ENCODE results near the gene ORAI3.

ORAI3 gene

GRCh38 chr16:30992276-30992780 is 43.5 kb downstream of the ORAI3 start:
- DNase-seq (ENCODE audit: low spot score) = no peak

- no peak for DNase-seq (ENCODE audit: low spot score)
Observed at GRCh38 chr16:30992931-30993816, 44.3 kb downstream of the ORAI3 start.

- no peak for DNase-seq (ENCODE audit: low spot score)
Observed at GRCh38 chr16:30995927-30996323, 47.1 kb downstream of the ORAI3 start.

- no peak for DNase-seq (ENCODE audit: low spot score)
Observed at GRCh38 chr16:30996324-30996984, 47.6 kb downstream of the ORAI3 start.

GRCh38 chr16:30996985-30997724 is 48.3 kb downstream of the ORAI3 start:
- DNase-seq (ENCODE audit: low spot score) = no peak

DNA sequence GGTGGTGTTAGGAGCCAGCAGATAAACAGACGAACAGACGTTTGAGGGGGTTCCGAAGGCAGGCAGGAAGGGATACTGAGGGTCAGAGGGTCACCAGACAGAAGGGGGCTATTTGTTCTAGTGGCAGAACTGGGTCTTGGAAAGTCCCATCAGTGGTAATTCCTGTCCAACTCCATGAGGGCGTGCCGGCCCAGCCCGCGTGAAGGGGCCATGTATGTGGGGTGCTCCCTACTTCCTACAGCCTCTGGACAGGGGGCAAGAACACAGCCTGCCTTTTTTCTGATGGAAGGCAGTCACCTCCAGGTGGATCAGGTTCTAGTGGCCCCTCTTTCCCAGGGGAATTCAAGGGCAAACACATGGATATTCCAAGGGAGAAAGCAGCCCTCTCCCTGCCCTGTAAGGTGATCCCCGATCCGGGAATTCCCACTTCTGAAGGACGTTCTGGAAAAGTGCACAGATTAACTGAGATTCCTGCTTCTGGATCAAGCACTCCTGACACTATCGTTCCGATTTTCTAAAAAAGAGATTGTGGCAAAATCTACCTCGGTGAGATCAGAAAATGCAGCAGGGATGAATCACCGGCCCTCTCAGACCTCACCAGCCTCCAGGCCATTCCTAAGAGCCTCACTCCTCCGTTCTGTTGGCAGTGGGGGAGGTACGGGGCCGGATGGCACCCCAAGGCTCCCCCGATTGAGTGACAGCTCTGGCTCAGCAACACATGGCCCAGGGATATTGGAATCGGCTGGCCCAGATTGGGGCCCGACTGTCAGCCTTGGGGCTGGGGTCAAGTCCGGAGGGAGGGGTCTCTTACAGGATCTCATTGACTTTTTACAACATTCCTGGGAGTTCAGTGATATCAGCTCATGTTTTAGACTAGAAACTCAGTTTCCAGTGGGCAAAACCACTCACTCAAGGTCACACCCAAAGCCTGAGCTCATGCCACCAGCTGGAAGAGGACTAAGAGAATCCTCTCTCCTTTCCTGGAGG is 49.1 kb downstream of the ORAI3 start:
- DNase-seq (ENCODE audit: low spot score) = no peak

- DNase-seq (ENCODE audit: low spot score) = no peak
Observed at GRCh38 chr16:30998852-30999761, 50.2 kb downstream of the ORAI3 start.

DNA sequence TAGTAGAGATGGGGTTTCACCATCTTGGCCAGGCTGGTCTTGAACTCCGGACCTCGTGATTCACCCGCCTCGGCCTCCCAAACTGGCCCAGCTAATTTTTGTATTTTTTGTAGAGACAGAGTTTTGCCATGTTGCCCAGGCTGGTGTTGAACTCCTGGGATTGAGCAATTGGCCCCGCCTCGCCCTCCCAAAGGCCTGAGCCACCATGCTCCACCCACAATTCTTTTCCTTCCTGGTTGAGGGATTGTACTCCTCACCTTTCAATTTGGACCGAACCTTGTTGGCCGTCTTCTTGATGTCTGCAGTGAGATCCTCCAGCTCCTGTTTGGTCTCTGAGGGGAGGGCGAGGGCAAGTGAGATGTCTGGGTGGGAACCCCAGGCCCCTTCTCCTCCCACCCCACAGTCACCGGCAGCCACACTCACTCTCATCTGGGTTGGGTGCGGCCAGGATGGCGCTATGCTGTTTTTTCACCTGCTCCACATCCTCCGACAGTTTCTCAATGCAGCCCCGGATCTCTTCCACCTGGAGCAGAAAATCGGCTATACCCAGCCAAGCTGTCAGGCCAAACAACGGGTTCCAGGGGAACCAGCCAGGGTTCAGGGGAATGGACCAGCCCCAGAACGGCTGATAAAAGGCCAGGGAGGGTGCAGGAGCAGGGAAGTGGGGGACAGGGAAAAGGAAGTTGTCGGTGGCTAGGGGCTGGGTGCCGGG is 52.0 kb downstream of the ORAI3 start:
- no peak for DNase-seq (ENCODE audit: low spot score)

DNA sequence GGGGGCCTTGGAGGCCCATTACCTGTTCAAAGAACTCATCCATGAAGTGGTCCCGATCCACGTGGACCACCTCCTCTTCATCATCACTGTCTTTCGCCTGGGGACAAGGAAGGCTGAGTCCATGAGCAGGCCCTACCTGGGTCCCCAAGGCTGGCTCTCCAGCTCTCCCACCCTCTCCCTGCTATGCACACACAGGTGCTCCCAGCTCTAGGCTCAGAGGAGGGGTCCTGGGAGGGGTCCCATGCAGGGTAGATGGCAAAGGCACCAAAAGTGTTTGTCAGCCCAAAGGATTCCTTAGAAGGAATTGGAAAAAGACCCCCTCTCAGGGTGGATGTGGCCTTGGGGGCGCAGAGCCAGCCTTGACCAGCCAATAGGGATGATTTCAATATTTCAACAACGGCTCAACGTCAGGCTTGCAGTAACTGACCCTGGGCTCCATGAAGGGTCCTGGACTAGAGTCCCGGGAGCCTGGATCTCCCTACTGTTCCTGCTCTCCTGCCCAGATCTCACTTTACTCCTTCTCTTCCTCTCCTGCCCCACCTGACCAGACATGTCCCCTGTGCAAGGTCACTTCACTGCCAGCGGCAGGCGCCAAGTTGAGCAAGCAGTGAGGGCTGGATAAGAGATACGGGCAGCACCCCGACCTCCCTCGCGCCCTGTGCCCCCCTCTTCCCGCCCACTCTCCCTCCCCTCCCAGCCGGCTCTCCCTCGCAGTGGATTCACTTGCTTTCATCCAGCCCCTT is 52.8 kb downstream of the ORAI3 start:
- no peak for DNase-seq (ENCODE audit: low spot score)

- DNase-seq (ENCODE audit: low spot score) = no peak
Observed at GRCh38 chr16:31002250-31002700, 53.4 kb downstream of the ORAI3 start.

- peak; percentile 69 for DNase-seq (ENCODE audit: low spot score)
Observed at GRCh38 chr16:31002862-31003341, 54.0 kb downstream of the ORAI3 start.

- DNase-seq (ENCODE audit: low spot score) = no peak
Observed at GRCh38 chr16:31003744-31004143, 54.9 kb downstream of the ORAI3 start.
